ENCODE data around the gene SUMF1. TPM values are rescaled to one million over a fixed set of nuclear protein-coding genes. Genes with fewer than 3 reads are reported as not detected.

The SUMF1 gene
- polyA plus RNA-seq, 3 donors = 25.7 to 80.4 (median 74.2) TPM

- Histone ChIP-seq H3K27ac (ENCODE audit: low read depth in 1 of 2, low read length in 2 of 2) (peak overlapping the region in 1 of 2 donors; percentile 64), H3K4me3 (replicated peaks in 1 of 3; ENCODE audit: low read depth in 2 of 3, low read length in 3 of 3) (no peak overlapping the region), H3K4me1 (ENCODE audit: control insufficient read depth in 1 of 2, insufficient read depth in 2 of 2, low read length in 2 of 2) (peaks cover 10 to 12% of the 10 kb centered on the region in 2 donors), H3K9ac (ENCODE audit: insufficient read depth, low read length, poor library complexity, severe bottlenecking) (no peak overlapping the region), H3K27me3 (ENCODE audit: control insufficient read depth in 2 of 2, insufficient read depth in 2 of 2, low read length in 2 of 2) (no peaks in the 10 kb centered on the region), H3K79me2 (ENCODE audit: insufficient read depth, low read length) (peaks cover 6% of the 10 kb centered on the region), H4K20me1 (ENCODE audit: insufficient read depth, low read length) (no peaks in the 10 kb centered on the region), H3K4me2 (replicated peaks; ENCODE audit: extremely low read depth, low read length, poor library complexity, severe bottlenecking) (no peak overlapping the region), H3K36me3 (replicated peaks in 1 of 2; ENCODE audit: control insufficient read depth in 1 of 2, insufficient read depth in 2 of 2, low read length in 2 of 2) (peaks cover 46 to 63% of the 10 kb centered on the region in 2 donors), H2AFZ (ENCODE audit: insufficient read depth, low read depth, low read length, poor library complexity, severe bottlenecking) (no peak overlapping the region), H3K9me3 (replicated peaks in 1 of 2; ENCODE audit: control insufficient read depth in 1 of 2, insufficient read depth in 1 of 2, low read length in 2 of 2) (no peaks in the 10 kb centered on the region)
- intact Hi-C loops (cut with micrococcal nuclease) = no loop called here
- no peak for TF ChIP-seq CTCF (IDR thresholded peaks at IDR 0.05)
- Mint-ChIP-seq H3K4me3 (no peak overlapping the region), H3K27ac (peak overlapping the region; percentile 9 to 70 (median 37)), H3K9me3 (no peaks in the 10 kb centered on the region), H3K4me1 (peaks cover 13% of the 10 kb centered on the region), H3K36me3 (peaks cover 66 to 77% of the 10 kb centered on the region in 2 donors), H3K27me3 (ENCODE audit: low read depth in 3 of 3) (peaks cover 0 to 2% (median 0%) of the 10 kb centered on the region in 3 donors)
- DNase-seq = no peak
- whole genome bisulfite sequencing (ENCODE audit: insufficient coverage) = 100% methylated on average over 1 of the region's 3 CpGs
These were observed 47.7 kb downstream of the SUMF1 start for GRCh38 chr3:4419386-4419785.

- Histone ChIP-seq H2AFZ (ENCODE audit: insufficient read depth, low read depth, low read length, poor library complexity, severe bottlenecking) (no peak overlapping the region), H3K27me3 (ENCODE audit: control insufficient read depth in 2 of 2, insufficient read depth in 2 of 2, low read length in 2 of 2) (no peaks in the 10 kb centered on the region), H3K9ac (ENCODE audit: insufficient read depth, low read length, poor library complexity, severe bottlenecking) (no peak overlapping the region), H3K27ac (ENCODE audit: low read depth in 1 of 2, low read length in 2 of 2) (peak overlapping the region in 1 of 2 donors; percentile 64), H3K36me3 (replicated peaks in 1 of 2; ENCODE audit: control insufficient read depth in 1 of 2, insufficient read depth in 2 of 2, low read length in 2 of 2) (peaks cover 56 to 67% of the 10 kb centered on the region in 2 donors), H3K4me2 (replicated peaks; ENCODE audit: extremely low read depth, low read length, poor library complexity, severe bottlenecking) (no peak overlapping the region), H4K20me1 (ENCODE audit: insufficient read depth, low read length) (no peaks in the 10 kb centered on the region), H3K79me2 (ENCODE audit: insufficient read depth, low read length) (peaks cover 6% of the 10 kb centered on the region), H3K4me1 (ENCODE audit: control insufficient read depth in 1 of 2, insufficient read depth in 2 of 2, low read length in 2 of 2) (peaks cover 10 to 12% of the 10 kb centered on the region in 2 donors), H3K4me3 (replicated peaks in 1 of 3; ENCODE audit: low read depth in 2 of 3, low read length in 3 of 3) (no peak overlapping the region), H3K9me3 (replicated peaks in 1 of 2; ENCODE audit: control insufficient read depth in 1 of 2, insufficient read depth in 1 of 2, low read length in 2 of 2) (no peaks in the 10 kb centered on the region)
- Mint-ChIP-seq H3K27ac (peak overlapping the region in 3 of 7 donors; percentile 44 to 86 (median 70)), H3K9me3 (no peaks in the 10 kb centered on the region), H3K4me1 (peaks cover 13% of the 10 kb centered on the region), H3K36me3 (peaks cover 62 to 77% of the 10 kb centered on the region in 2 donors), H3K4me3 (no peak overlapping the region), H3K27me3 (ENCODE audit: low read depth in 3 of 3) (peaks cover 0 to 2% (median 0%) of the 10 kb centered on the region in 3 donors)
- intact Hi-C loops (cut with micrococcal nuclease) = no loop called here
- no peak for TF ChIP-seq CTCF (IDR thresholded peaks at IDR 0.05)
- 97% methylated on average over 4 of the region's 4 CpGs for WGBS (ENCODE audit: insufficient coverage)
- DNase-seq = no peak
These were observed 48.9 kb downstream of the SUMF1 start for GRCh38 chr3:4418156-4418555.
